HG03060 (cell line): ENCODE results near the gene CERS3.
"Not testable (repeated sequence)": the region's sequence is repeated elsewhere in the genome, so short reads cannot be mapped to it uniquely, and the experiment has no call there.

Experiments
- ATAC-seq: cut with Tn5 transposase; IDR thresholded peaks from one replicate; pipeline ENCODE4 v1.9.1; 2021; ENCODE audit warnings: low read depth, moderate number of reproducible peaks; ENCODE audit not compliant: unreplicated experiment

Gene CERS3

DNA sequence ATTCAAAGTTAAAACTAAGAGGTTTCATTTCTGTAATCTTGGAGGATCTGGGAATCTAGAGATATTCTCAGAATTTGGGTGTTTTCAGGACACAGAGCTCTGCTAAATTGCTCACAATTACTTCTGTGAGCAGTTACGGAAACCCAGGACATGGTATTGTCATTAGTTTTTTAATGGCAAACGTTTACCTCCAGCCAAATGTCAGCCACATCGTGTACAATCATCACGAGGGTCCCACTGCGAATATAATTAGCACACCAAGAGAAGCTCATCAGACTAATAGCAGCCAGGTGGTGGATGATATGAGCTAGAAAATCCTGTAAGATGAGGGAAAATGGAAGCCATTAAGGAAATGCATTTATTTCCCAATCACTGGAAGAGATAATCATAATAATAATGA is 56.0 kb downstream of the CERS3 start:
- no peak for ATAC-seq

GRCh38 chr15:100471933-100472332 is 56.8 kb downstream of the CERS3 start:
- ATAC-seq: no peak

- no peak for ATAC-seq
Measured at GRCh38 chr15:100468285-100468684, 60.5 kb downstream of the CERS3 start.

DNA sequence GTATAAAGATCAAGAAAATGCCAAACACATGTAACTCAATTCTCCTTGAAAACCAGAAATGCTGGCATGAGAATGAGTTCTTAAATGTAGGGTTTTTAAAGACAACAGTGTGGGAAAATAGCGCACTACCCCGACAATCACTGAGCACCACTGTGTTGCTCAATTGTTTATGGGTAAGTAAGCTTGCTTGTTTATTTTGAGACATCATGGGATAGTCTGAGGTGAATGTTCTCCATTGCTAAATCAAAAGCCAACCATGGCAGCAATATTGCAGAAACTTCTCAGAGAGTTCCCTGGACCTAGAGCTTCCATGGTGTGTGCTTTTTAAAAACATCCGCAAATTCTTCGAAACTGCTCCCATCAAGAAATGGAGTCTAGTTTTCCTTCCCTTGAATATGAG is 62.7 kb downstream of the CERS3 start:
- ATAC-seq: no peak

DNA sequence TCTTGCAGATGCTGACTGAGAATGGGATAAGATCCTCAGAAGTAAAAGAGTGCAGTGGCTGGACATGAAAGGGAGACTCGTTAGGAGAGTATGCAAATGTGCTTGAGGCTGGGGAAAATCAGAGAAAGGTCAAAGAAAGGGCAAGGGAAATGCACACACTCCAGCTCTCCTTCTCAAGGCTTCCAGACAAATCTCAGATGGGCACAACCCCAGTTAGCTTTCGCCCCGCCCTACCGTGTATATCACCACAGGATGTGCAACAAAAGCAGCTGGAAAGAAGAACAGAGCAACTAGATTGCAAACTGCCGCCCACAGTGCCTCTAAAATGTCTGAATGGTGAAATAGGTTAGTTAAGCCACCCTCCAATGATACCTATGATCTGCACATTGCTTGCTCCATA is 63.9 kb downstream of the CERS3 start:
- no peak for ATAC-seq

DNA sequence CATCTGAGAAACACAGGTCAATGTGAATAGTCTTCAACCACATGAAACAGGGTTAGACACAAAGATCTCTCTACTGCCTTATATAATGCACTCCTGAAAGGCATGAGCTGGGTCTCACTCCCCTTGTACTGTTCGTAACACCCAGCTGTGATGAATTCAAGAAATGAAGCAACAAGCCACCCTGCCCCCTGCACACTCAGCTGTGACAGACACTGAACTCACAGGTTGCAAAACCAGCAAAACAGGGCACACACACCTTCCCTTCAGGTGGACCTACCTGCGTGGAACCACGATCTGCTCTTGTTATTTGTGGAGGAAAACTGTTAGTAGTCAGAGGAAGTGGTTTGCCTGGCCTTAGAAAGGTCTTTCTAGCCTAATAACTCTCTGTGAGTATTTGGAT is 64.5 kb downstream of the CERS3 start:
- no peak for ATAC-seq

GRCh38 chr15:100463515-100463914 is 65.2 kb downstream of the CERS3 start:
- no peak for ATAC-seq

- ATAC-seq: peak; percentile 49
Measured at GRCh38 chr15:100461049-100461448, 67.7 kb downstream of the CERS3 start.

DNA sequence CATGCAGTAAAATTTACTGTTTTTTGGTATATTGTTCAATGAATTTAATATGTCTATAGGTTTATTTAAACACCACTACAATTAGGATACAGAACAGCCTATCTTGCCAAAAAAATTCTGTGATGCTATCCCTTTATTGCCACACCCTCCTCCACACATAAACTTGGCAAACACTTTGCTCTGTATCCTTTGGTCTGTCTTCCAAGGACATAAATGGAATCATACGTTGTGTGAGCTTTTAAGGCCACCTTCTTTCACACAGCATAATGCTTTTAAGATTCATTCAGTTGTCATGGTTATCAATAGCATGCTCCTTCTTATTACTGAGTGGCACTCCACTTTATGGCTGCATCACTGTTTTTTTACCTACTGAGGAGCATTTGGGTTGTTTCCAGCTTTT is 71.5 kb downstream of the CERS3 start:
- no peak for ATAC-seq

GRCh38 chr15:100454148-100454547 is 74.6 kb downstream of the CERS3 start:
- ATAC-seq: no peak

GRCh38 chr15:100448481-100448880 is 80.3 kb downstream of the CERS3 start:
- ATAC-seq: no peak

DNA sequence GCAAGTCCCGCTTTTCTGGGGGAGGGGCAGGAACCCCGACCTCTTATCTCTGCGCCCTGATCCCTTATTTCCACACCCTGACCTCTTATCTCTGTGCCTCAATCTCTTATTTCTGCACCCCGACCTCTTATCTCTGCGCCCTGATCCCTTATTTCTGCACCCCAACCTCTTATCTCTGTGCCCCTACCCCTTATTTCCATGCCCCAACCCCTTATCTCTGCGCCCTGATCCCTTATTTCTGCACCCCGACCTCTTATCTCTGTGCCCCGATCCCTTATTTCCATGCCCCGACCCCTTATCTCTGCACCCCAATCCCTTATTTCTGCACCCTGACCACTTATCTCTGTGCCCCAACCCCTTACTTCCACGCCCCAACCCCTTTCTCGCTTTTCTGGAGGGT is 87.7 kb downstream of the CERS3 start:
- ATAC-seq: not testable (repeated sequence)

GRCh38 chr15:100439514-100439913 is 89.2 kb downstream of the CERS3 start:
- no peak for ATAC-seq

- ATAC-seq: no peak
Measured at GRCh38 chr15:100438570-100438969, 90.2 kb downstream of the CERS3 start.

DNA sequence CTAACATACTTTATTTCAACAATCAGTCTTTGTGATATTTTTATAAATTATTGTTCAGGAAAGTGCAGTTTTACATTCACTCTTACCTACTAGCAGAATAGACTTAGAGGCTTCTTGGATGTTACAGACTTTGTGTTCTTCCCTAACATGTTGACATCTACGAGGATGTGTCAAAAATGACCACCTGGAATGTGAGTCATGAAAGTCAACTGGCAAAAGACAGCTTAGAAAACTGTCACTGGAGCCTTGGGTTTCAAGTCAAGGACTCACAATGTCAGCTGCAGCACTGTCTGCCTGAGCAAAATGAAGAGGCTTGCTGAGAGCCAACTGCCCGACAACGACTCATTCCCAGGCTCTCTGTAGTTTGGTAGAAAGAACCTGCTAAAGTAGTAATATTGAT is 91.5 kb downstream of the CERS3 start:
- ATAC-seq: no peak

DNA sequence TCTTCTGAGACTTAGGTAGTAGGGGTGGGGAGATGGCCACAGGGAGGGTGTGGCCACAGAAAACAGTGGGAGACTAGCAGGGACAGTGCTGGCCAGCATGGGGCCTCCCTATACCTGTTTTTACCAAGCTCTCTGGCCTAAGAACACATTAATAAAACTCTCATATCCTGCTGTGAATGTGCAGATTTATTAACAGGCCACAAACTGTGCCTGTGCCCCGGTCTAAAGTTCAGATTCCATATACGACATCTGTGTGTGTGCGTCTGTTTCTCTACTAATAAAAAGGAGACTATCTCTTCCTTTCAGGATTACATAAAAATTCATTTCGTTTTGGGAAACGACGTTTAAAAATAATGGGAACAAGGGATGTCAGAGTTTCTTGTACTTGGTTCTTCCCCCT is 94.2 kb downstream of the CERS3 start:
- no peak for ATAC-seq

DNA sequence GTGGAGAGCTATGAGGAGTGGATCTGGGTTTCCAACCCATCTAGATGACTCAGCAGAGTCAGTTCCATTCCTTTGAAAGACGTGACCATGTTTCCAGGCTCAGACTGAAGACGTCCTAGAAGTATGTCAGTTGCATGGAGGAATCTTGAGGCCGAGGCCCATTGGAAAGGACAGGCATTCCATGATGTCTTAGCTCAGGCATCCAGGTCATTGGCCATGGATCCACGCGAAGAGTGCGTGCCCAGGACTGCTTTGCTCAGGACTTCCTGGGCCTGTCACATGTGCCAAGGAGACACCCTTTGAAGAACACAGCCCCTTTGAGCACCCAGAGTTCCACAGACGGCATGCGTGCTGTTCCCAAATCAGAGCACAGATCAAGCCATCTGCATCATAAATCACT is 94.7 kb downstream of the CERS3 start:
- ATAC-seq: no peak

GRCh38 chr15:100433304-100433703 is 95.4 kb downstream of the CERS3 start:
- ATAC-seq: no peak

GRCh38 chr15:100430411-100430810 is 98.3 kb downstream of the CERS3 start:
- ATAC-seq: no peak

DNA sequence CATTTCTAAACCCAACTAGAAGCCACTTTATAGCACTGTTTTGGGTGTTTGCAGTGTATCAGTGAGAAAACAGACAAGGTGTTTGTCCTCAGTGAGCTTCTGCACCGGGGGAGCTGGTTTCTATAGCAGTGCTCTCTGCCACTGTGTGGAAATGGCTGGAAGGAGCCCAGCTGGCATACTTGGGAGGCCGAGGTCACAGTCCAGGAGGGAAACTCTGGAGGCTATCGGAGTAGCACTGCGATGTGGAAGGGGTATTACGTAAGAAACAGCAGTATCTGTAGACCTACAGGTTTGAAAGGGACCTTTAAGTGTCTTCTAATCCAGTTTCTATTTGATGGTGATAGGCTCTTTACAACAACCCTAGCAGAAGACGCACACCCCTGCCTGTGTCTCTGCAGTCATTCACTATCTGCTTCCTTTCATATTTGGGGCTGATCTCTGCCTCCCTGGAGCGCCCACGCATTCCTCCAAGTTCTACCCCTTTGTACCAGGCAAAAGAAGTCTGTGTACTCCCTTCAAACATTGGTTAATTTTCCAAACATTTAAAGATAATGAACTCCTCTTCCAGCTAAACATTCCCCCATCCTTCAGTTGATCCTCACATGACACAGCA is 99.5 kb downstream of the CERS3 start:
- no peak for ATAC-seq

DNA sequence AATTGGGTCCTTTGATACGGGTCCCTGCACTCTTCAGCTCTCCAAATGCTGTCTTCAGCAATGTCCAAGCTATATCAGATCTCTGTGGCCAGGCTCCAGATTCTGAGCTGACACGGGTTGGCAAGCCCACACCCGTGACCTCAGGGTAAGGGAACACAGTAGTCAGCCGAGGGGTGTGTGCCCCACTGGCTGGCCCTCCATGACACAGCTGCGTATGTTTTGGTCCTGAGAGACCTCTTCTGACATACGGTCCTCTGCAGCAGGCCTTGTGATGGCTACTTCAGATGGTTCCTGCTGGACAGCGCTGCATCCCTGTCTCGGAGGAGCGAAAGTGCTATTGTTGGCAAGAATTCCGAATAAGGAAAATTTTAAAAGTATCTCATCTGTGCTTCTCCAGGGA is 101.8 kb downstream of the CERS3 start:
- no peak for ATAC-seq

DNA sequence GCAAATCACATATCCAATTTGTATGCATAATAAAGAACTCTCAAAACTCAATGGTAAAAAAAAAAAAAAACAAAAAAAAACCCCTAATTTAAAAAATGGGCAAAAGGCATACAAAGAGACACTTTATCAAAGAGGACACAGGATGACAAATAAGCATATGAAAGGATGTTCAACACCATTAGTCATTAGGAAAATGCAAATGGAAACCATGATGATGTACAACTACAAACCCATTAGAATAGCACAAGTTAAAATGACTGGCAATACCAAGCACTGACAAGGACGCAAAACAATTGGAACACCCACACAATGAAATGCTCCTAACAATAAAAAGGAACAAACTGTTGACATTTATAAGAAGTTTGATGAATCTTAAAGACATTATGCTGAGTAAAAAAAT is 123.6 kb downstream of the CERS3 start:
- no peak for ATAC-seq

GRCh38 chr15:100400996-100401395 is 127.8 kb downstream of the CERS3 start:
- ATAC-seq: no peak
